Keratinocyte (primary cell): ENCODE data around the gene FCMR. TPM values are rescaled to one million over a fixed set of nuclear protein-coding genes. Genes with fewer than 3 reads are reported as not detected.
A peak's percentile ranks its signal among the peaks of the same experiment; 100 is the strongest.

ENCODE experiments used
- DNase-seq: peaks from one replicate; pipeline ENCODE4 v3.0.0-alpha.2; 2011; ENCODE audit warnings: low read depth, missing footprints, low spot score
- FAIRE-seq: peaks from 2 replicates; lab custom pipeline; 2011; peaks lifted over from hg19 to GRCh38; lab: Jason Lieb, UNC
- H2AFZ ChIP-seq: 2 replicates; pipeline ENCODE4 v1.6.0; 2012; ENCODE audit warnings: low read length, control low read depth, inconsistent platforms; ENCODE audit not compliant: control insufficient read depth
- H3K27ac ChIP-seq: 2 replicates; pipeline ENCODE4 v1.5.1; 2011; ENCODE audit warnings: low read length; ENCODE audit not compliant: control insufficient read depth, insufficient read depth
- H3K27me3 ChIP-seq: 3 replicates; pipeline ENCODE4 v1.6.0; 2011; ENCODE audit warnings: low read length; ENCODE audit not compliant: control insufficient read depth, insufficient read depth; ENCODE audit errors: extremely low read depth
- H3K36me3 ChIP-seq, 2 experiments: 2 replicates in 1 of 2; 3 replicates in 1 of 2; pipeline ENCODE4 v1.5.1; 2011; ENCODE audit warnings: low read length in 2 of 2, mild to moderate bottlenecking in 1 of 2; ENCODE audit not compliant: control insufficient read depth in 2 of 2, insufficient read depth in 2 of 2; ENCODE audit errors: extremely low read depth in 1 of 2
- H3K4me1 ChIP-seq: 3 replicates; pipeline ENCODE4 v1.5.1; 2011; ENCODE audit warnings: low read length; ENCODE audit not compliant: control insufficient read depth, insufficient read depth; ENCODE audit errors: extremely low read depth
- H3K4me2 ChIP-seq: 3 replicates; pipeline ENCODE4 v1.6.0; 2011; ENCODE audit warnings: low read depth, low read length; ENCODE audit not compliant: control insufficient read depth, insufficient read depth; ENCODE audit errors: extremely low read depth
- H3K4me3 ChIP-seq, 3 experiments: fragments of 200-600 bp in 1 of 3; sonication (generic) in 1 of 3; 2 replicates in 2 of 3; 3 replicates in 1 of 3; pipeline ENCODE4 v1.5.1; 2011 to 2016; ENCODE audit warnings: low read length in 3 of 3, mild to moderate bottlenecking in 3 of 3, control low read depth in 2 of 3, inconsistent platforms in 1 of 3, low read depth in 1 of 3, mixed read lengths in 1 of 3, mixed run types in 1 of 3, moderate library complexity in 1 of 3; ENCODE audit not compliant: control insufficient read depth in 2 of 3, insufficient read depth in 2 of 3; ENCODE audit errors: extremely low read depth in 1 of 3
- H3K79me2 ChIP-seq: 2 replicates; pipeline ENCODE4 v1.6.0; 2012; ENCODE audit warnings: low read length; ENCODE audit not compliant: control insufficient read depth, insufficient read depth
- H3K9ac ChIP-seq: 3 replicates; pipeline ENCODE4 v1.6.0; 2011; ENCODE audit warnings: low read length; ENCODE audit not compliant: control insufficient read depth, insufficient read depth; ENCODE audit errors: extremely low read depth
- H3K9me1 ChIP-seq: 3 replicates; pipeline ENCODE4 v1.6.0; 2011; ENCODE audit warnings: low read length; ENCODE audit not compliant: control insufficient read depth, insufficient read depth; ENCODE audit errors: extremely low read depth
- H3K9me3 ChIP-seq: 2 replicates; pipeline ENCODE4 v1.5.1; 2012; ENCODE audit warnings: low read depth, low read length; ENCODE audit not compliant: control insufficient read depth
- H4K20me1 ChIP-seq: 3 replicates; pipeline ENCODE4 v1.6.0; 2011; ENCODE audit warnings: low read length; ENCODE audit not compliant: control insufficient read depth, insufficient read depth; ENCODE audit errors: extremely low read depth
- CTCF ChIP-seq, 3 experiments: IDR thresholded peaks in 1 of 3; conservative IDR thresholded peaks in 1 of 3; optimal IDR thresholded peaks in 1 of 3; 2 replicates in 2 of 3; 3 replicates in 1 of 3; pipeline versions ENCODE3 to v1.5.1; 2011; ENCODE audit warnings: low read length in 3 of 3, mild to moderate bottlenecking in 3 of 3, moderate library complexity in 2 of 3, control low read depth in 1 of 3, inconsistent platforms in 1 of 3; ENCODE audit not compliant: insufficient read depth in 2 of 3; ENCODE audit errors: extremely low read depth in 1 of 3
- EZH2 ChIP-seq: IDR thresholded peaks from one replicate; pipeline ENCODE4 v1.6.1; 2012; ENCODE audit warnings: inconsistent platforms, mild to moderate bottlenecking, low read length, moderate library complexity
- dilution Hi-C: fragments of 300-500 bp; cut with MboI; formaldehyde crosslinking; loops from one replicate; pipeline ENCODE4 v1.7.0; 2020; ENCODE audit warnings: low sequenced_read_pairs; ENCODE audit not compliant: extremely low pct_ligation_motif_present
- polyA plus RNA-seq, 5 experiments: library from polyadenylated mRNA; depleted of rRNA in 3 of 5; stranded (reverse) in 3 of 5; stranded (forward) in 1 of 5; unstranded in 1 of 5; fragments of >200 nt; gene quantifications; 1 replicate in 1 of 5; 2 replicates in 3 of 5; 3 replicates in 1 of 5; pipeline versions ENCODE4 v1.2.1 to v1.2.3, GENCODE V29; 2011 to 2012; ENCODE audit warnings: missing spikeins in 2 of 5, low read depth in 1 of 5, low replicate concordance in 1 of 5

The FCMR gene
- polyA plus RNA-seq, 1 donor (not counting 4 experiments of a cell fraction or from before 2014, with no cell fraction given) = 1.8 TPM

GRCh38 chr1:206895837-206896242 is 25.9 kb downstream of the FCMR start:
- H3K27me3 ChIP-seq = no peaks in the 10 kb centered on the region
- TF ChIP-seq EZH2 (no peak), CTCF (optimal IDR thresholded peaks at IDR 0.05 in 1 of 3, IDR thresholded peaks at IDR 0.05 in 1 of 3, conservative IDR thresholded peaks at IDR 0.05 in 1 of 3; ENCODE audit: extremely low read depth in 1 of 3, insufficient read depth in 2 of 3, low read length in 3 of 3) (no peak)
- DNase-seq = no peak
- no peaks in the 10 kb centered on the region for H3K9me1 ChIP-seq
- peak overlapping the region; percentile 98 for H3K27ac ChIP-seq
- H3K9ac ChIP-seq = peak overlapping the region; percentile 69
- H3K36me3 ChIP-seq = no peaks in the 10 kb centered on the region
- no peaks in the 10 kb centered on the region for H4K20me1 ChIP-seq
- H3K4me2 ChIP-seq = peak overlapping the region; percentile 57
- peaks cover 75% of the 10 kb centered on the region for H3K4me1 ChIP-seq
- H3K79me2 ChIP-seq = no peaks in the 10 kb centered on the region
- dilution Hi-C loops = no loop called here
- peak; percentile 67 for FAIRE-seq
- H3K4me3 ChIP-seq = no peak overlapping the region
- no peaks in the 10 kb centered on the region for H3K9me3 ChIP-seq
- H2AFZ ChIP-seq = no peak overlapping the region

DNA sequence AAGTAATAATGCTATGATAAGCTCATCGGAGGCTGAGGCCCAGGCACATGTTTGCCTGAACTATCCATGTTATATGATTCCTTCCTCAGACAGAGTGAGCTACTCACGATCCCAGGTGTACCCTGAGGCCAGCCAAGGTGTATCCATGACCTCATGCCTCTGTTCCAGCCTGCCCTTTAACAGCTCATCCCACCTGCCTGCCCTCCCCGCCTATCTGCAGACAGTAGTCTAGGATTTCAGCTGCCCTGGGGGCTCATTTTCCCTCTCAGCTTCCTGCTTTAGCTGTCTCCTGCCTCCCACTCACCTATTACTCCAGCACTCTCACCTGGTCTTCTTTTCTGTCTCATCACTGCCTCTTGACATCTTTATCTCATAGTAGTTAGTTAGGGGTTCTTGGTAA is 26.4 kb downstream of the FCMR start:
- no peaks in the 10 kb centered on the region for H3K9me3 ChIP-seq
- DNase-seq (peak; percentile 99), FAIRE-seq (peak; percentile 96)
- H3K4me1 ChIP-seq = peaks cover 80% of the 10 kb centered on the region
- H3K36me3 ChIP-seq = no peaks in the 10 kb centered on the region
- H3K79me2 ChIP-seq = no peaks in the 10 kb centered on the region
- peak overlapping the region; percentile 98 for H3K27ac ChIP-seq
- H3K9me1 ChIP-seq = no peaks in the 10 kb centered on the region
- no peaks in the 10 kb centered on the region for H3K27me3 ChIP-seq
- TF ChIP-seq EZH2 = no peak
- no peak for TF ChIP-seq CTCF (optimal IDR thresholded peaks at IDR 0.05 in 1 of 3, IDR thresholded peaks at IDR 0.05 in 1 of 3, conservative IDR thresholded peaks at IDR 0.05 in 1 of 3; ENCODE audit: extremely low read depth in 1 of 3, insufficient read depth in 2 of 3, low read length in 3 of 3)
- H2AFZ ChIP-seq = no peak overlapping the region
- peak overlapping the region; percentile 57 for H3K4me2 ChIP-seq
- peak overlapping the region; percentile 69 for H3K9ac ChIP-seq
- no peak overlapping the region for H3K4me3 ChIP-seq
- dilution Hi-C loops = no loop called here
- H4K20me1 ChIP-seq = no peaks in the 10 kb centered on the region
